ENCODE data around the gene DDI1.
"Not testable (repeated sequence)": the region's sequence is repeated elsewhere in the genome, so short reads cannot be mapped to it uniquely, and the experiment has no call there.

DDI1 gene

DNA sequence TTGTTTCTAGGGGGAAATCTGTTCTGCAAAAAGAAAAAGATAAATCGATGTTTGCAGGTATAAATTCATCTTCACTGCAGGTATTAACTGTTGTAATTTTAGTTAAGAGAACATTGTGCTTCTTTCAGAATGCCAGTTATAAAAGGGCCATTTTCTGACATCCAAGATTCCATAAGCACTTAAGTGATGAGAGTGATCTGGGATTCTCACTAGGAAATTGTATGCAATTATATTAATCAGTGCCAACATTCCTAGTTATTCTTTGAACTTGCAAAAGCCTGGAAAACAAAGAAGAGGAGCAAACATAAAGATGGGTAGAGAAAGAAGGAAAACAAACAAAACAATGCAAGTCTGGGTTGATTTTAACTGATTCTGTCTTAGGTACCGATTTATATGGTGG is 5.4 kb downstream of the DDI1 start:
- no peak for DNase-seq (ENCODE audit: low spot score)

DNA sequence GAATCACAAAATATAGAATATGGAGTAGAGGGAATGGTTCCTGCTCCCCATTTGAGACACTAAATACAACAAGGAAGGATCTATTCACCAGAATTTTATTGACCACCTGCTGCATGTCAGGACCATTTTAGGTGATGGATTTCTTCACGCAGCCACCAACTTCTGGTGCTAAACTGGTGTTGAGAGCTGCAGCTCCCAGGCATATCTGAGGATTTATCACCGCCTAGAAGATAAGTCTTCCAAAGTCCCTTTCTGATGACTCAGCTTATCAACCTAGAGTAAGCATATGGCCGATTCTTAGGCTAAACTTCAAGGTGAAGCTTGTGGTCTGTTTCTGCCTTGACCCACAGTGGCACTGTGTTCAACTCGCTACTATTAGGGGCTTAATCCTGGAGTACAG is 6.7 kb downstream of the DDI1 start:
- no peak for DNase-seq (ENCODE audit: low spot score)

DNA sequence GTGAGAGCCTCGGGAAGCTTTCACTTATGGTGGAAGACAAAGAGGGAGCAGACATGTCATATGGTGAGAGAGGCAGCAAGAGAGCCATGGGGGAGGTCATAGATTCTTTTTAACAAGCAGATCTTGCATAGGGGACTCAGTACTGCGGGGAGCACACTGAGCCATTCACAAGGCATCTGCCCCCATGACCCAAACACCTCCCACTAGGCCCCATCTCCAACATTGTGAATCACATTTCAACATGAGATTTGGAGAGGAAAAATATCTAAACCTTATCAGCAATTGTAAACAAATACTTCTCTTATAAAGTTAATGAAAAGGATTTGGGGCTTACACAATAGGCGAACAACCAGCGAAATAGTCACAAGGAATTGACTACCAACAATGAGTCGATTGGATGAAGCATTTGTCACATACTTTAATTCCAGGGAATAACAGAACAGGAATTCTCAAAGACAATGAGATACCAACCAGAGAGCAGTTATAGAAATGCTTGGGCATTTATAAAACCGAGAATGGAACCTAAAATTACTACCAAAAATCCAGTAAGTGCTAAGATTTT is 7.3 kb downstream of the DDI1 start:
- DNase-seq (ENCODE audit: low spot score), result no peak

DNA sequence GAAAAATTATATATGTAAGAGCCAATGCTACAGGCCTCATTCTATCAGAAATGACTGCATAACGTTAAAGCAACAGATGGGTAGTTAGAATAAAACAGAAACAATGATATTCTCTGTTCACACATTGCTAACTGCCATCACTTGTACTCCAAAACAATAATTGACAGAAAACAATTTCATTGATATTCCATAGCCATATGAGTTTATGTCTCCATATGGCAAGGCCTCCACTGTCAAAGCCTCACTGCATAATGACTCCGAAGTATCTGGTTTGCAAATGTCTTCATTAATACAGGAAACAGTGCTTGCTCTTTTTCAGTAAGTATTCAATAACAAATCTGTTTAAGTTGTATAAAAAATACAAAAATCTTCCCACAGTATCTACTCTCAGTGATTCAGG is 9.9 kb downstream of the DDI1 start:
- no peak for DNase-seq (ENCODE audit: low spot score)

DNA sequence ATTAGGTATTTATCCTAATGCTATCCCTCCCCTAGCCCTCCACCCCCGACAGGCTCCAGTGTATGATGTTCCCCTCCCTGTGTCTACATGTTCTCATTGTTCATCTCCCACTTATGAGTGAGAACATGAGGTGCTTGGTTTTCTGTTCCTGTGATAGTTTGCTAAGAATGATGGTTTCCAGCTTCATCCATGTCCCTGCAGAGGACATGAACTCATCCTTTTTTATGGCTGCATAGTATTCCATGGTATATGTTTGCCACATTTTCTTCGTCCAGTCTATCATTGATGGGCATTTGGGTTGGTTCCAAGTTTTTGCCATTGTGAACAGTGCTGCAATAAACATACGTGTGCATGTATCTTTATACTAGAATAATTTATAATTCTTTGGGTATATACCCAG is 10.4 kb downstream of the DDI1 start:
- not testable (repeated sequence) for DNase-seq (ENCODE audit: low spot score)

DNA sequence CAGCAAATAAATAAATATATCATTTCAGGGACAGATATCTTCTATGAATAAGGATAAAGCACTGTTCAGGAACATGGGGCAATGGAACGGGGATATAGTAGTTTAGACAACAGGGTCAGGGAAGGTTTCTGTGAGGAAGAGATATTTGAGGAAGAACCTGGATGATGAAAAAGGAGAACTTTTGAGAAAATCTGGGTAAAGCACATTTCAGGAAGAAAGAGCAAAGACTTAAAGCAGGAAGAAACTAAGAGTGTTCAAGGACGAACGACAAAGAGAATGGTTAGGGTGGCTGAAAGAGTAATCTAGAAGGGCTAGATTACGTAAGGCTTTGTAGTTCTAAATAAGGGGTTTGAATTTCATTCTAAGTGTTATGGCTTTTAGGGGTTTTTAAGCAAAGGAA is 12.7 kb downstream of the DDI1 start:
- DNase-seq (ENCODE audit: low spot score), result no peak

DNA sequence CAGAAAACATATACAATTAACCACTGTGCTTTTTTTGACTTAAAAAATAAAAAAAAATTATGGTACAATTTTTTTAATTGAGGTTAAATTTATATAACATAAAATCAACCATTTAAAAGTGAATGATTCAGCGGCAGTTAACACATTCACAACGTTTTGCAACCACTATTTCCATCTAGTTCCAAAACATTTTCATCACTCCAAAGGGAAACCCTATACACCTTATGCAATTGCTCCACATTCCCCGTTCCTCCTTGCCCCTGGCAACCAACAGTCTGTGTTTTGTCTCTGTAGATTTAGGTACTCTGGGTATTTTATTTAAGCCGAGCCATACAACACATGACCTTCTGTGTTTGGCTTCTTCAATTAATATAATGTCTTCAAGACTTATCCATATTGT is 15.3 kb downstream of the DDI1 start:
- DNase-seq (ENCODE audit: low spot score), result no peak

DNA sequence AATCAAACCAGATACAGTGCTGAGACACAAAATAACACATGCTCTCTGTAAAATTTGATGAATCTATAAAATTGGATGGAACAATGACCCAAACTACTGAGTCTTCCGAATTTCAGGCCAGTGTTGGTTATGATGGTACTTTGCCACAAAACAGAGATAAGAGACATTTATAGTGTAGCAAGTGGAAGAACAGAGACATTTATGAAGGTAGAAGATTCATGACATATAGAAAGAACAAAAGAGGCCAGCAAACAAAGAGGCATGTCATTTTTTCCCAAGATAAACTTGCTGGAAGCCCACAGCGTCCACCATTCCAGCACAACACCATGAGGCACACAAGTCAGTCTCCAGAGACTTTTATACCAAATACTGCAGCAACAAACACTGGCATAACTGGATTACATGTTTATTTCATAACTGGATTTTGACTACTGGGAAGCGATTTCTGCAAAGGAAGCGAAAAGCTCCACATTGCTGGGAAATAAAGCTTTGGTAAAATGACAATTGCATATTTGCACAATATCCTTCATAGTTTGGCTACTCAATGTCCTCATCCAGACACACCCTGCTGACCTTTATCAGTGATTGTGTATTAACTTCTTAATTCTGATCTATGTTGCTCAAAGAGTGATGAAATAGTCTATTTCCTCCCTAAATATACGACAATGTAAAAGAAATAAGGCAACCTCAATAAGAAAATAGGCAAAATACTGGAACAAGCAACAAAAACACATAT is 17.5 kb downstream of the DDI1 start:
- no peak for DNase-seq (ENCODE audit: low spot score)

DNA sequence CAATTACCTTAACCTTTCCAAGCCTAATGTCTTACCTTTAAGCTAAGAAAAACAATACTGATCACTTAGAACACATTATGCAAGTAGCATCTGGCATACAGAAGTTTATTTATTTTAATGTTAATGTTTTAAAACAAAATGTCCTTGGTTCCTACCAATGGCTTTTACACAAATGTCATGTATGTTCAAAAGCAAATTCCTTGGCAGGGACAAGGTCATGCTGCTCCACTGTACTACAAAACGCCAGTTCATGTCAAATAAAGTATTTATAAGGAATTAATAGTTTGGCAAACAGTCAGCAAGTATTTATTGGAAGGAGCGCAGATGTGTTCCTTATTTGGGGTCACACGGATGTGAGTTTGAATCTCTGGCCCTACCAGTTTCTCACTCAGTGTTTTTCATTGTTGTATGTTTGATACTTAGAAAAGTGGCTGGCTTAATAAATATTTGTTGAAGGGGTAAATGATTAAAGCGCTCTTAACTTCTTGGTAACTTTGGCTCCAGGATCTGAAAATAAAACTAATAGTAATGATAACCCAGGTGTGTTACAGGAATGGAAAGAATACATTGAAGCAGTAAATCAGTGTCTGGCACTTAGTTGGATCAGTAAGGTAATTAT is 18.6 kb downstream of the DDI1 start:
- DNase-seq (ENCODE audit: low spot score), result no peak

DNA sequence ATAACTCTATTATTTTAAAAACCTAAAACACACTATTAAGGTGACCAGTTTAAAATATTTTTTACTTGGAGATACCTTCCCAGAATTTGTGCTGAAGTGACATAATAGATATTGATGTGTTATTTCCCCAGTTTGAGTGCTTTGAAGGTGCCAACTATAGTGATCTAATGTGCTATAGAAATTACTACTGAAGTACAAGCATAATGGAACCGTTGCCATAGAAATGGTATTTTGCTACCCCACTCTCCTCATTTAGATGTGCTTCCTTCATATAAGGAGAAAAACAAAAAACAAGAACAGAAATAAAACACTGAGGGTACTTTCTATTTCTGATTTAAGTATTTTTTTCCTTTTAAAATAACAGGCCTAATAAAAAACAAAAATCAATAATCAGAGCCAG is 19.2 kb downstream of the DDI1 start:
- DNase-seq (ENCODE audit: low spot score), result no peak

DNA sequence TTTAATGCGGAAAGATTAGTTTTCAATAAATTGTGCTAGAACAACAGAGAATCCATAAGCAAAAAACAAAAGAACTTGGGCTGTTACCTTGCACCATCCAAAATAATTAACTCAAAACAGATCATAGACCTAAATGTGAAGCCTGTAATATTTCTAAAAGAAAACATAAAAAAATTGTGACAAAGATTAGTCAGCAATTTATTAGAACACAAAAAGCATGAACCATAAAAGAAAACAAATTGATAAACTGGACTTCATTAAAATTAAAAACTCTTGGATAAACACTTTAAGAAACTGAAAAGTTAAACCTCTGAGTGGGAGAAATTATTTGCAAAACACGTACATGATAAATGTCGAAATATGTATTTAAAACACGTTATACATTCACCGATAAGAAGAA is 21.5 kb downstream of the DDI1 start:
- no peak for DNase-seq (ENCODE audit: low spot score)

DNA sequence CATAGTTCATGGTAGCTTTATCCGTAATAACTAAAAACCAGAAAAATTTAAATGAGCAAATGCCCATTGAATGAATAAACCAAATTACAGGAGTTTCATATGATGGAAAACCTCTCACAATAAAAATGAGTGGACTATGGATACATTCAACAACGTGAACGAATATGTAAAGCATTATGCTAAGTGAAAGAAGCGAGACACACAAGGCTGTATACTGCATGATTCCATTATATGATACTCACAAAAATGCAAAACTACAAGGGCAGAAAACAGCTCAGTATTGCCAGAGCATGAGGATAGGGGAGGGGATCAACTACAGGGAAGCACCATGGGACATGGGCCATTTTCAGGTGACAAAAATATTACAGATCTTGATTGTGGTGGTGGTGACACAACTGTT is 22.2 kb downstream of the DDI1 start:
- no peak for DNase-seq (ENCODE audit: low spot score)

DNA sequence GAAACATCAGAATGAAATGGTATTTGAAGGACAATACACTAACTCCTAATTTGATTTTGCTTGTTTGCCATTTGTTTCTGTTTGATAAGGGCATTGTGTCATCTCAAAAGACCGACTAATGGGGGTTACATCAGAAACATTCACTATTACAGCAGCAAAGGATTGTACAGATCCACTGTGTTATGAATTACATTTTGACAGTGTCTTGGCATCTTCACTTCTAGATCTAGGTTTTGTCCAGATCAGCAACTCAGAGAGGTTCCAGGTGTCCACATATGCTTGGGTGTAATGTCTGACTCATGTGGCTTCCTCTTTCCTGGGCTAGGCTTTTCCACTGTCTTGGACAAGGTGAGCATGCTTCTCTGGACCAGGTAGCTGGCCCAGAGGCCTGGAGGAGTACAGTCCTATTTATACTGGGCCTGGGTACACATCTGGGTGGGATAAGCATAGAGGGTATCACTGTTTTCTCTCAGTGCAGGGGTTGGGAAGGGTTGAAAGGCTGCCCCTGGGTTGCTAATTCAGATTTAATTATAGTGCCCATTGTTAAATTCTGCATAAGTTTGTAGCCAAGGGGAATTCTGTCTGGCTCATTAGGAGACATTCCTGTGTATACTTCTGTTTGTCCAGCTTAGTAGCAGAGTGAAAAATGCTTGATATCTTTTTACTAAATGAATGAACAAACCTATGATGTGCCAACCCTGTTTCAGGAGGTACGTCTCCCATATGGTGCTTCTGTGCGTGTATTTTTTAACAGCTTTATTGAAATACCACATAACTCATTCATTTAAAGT is 23.8 kb downstream of the DDI1 start:
- DNase-seq (ENCODE audit: low spot score), result no peak

DNA sequence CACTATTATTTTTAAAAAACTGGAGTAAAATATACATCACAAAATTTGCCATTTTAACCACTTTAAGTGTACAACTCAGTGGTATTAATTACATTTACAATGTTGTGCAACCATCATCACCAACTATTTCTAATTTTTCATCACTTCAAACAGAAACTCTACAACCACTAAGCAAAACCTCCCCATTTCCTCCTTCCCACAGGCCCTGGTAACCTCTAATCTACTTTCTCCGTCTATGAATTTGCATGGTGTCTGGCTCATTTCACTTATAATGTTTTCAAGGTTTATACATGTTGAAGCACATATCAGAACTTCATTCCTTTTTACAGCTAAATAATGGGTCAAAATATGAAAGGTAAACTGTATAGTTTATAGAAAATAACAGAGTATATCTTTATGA is 24.4 kb downstream of the DDI1 start:
- DNase-seq (ENCODE audit: low spot score), result no peak

DNA sequence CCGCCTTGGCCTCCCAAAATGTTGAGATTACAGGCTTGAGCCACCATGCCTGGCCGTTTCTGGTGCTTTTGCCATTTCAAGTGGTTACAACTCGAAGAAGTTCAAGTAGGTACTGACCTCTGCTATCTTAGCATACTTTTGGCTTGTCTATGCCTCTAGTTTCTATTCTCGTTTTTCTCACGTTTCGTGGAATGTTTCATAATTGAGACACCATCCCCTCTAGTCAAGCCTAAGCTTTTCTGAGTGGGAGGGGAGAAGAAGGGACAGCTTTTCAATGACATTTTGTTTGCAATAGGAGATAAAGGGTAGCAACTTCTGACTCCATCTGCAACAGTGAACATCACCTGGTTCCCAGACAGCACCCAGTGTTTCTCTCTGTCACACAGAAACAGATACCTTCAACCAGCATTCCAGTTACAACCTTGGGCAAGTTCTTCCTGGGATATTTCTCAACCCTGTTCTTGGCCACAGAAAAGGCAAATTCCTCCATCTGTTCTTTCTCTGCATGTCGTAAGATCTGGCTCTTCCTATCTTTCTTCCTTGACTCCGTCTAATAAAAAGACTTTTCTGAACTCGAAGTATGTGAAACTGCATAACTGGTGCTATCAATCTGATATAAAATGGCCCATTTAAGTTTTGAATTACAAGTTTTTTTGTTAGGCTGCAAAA is 25.5 kb downstream of the DDI1 start:
- peak; percentile 18 for DNase-seq (ENCODE audit: low spot score)

DNA sequence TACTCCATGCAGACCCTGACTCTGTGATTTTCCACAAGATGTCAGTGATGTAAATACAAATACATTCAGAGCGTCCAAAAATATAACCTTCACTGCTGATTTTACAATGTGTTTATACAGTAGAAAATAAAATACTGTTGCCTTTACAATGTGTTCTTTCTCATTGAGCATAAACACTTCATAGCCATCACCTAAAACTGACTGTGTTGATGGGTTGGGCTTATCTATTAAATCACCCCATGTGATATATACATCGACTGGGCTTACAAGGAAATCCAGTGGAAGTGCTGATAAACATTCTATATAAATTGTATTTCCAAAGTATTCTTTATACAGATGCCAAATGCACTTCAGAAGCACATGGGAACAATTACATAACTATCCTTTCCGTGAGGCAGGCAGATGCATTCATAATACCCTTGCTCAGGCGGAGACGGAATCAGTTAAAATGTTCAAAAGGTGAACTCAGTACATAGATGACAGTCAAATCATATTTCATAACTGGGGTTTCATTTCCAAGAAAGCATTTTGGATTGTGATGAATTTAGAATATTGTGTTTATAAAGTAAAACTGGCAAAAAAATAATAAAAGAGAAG is 27.7 kb downstream of the DDI1 start:
- DNase-seq (ENCODE audit: low spot score), result no peak

DNA sequence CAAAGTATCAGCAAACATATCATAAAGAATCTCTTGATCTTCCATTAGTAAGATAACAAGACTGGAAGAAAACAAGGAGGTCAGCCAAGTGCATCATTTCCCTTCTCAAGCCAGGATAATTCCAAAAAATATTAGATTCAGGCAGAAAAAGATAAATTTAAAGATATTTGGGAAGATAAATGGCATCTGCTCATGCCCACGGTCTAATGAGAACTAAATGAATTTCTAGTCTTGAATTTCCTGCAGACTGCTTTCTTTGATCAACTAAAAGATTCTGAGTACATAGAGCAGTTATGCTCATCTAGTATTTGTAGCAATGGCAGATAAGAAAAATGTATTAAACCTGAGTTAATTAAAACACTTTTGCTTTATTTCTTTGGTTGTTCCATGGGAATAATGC is 31.1 kb downstream of the DDI1 start:
- no peak for DNase-seq (ENCODE audit: low spot score)

DNA sequence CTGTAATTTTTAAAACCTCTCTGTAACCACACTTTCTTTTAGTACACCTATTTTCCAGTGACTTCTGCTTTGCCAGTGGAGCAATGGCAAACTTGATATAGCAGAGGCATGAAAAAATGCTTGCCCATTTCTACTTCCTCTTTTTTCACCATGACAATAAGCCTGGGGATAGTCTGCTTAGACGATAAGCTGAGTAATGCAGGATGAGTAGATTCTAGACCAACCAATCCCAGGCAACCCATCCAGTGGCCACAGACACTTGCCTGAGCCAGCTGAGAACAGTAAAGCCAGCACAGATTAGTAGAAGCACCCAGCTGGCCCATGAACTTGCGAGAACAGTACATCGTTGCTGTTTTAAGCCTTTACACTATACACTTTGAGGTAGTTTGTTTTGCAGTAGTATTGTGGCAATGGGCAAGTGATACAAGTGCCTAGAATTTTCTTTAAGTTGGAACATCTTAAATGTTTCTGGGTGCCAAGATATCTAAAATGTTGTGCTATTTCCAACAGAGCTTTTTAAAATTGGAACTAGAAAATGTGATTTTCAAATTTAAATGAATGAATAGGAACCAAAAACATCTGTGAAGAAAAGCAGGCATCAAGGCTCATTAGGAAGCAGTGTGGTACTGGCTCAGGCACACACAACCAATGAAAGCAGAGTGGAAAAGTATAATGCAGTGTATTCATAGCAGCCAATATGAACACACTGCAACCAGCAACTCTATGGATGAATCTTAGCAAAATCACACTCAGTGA is 37.7 kb downstream of the DDI1 start:
- DNase-seq (ENCODE audit: low spot score), result peak; percentile 36

DNA sequence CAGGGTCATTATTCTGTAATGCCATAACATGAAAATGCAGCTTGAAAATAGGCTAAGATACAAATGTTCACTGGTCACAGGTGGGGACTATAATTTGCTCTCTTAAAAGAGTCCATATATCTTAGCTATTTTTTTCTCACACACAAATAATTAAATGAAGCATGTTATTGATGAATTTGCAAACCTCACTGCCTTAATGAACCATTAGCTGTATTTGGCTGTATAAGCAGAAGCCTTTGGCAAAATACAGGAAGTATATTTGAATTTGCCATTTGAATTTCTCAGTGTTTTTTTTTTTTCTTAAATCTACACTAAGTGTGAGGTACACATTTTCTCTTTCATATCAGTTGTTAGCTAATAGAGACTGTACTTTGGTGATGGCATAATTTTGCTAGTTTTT is 38.7 kb downstream of the DDI1 start:
- no peak for DNase-seq (ENCODE audit: low spot score)

DNA sequence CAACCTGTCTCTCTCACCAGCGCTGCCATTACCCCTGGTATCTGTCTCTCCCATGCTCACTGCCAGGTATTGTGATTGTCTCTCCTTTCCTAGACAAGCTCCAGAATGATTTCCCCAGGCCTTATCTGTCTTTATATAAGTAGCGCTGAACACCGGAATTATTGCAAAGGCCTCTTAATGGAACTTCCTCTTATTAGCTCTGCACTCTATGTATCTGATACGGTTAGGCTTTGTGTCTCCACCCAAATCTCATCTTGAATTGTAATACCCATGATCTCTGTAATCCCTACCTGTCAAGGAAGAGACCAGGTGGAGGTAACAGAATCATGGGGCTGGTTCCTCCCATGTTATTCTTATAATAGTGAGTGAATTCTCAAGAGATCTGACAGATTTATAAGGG is 39.3 kb downstream of the DDI1 start:
- DNase-seq (ENCODE audit: low spot score), result no peak

DNA sequence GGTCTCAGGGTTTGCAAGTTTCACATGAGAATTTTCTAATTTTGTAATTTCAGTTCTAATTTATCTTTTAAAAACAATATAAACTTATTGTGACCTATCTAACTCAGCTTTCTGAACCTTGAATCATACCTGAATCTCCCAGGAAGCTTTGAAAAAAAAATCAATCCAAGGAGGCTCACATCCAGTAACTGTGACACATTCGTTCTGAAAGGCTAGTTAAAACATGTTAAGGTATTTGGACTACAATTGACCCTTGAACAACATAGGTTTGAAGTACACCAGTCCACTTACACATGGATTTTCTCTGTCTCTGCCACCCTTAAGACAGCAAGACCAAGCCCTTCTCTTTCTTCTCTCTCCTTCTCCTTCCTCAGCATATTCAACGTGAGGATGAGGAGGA is 40.0 kb downstream of the DDI1 start:
- no peak for DNase-seq (ENCODE audit: low spot score)

Data from pons (tissue), 1 donor.